ENCODE measurements around the gene BCAS1.

BCAS1 gene

GRCh38 chr20:54051068-54051467 is 19.3 kb downstream of the BCAS1 start:
- H3K4me3 ChIP-seq (ENCODE audit: low read depth, low read length) = no peak overlapping the region
- TF ChIP-seq CTCF (IDR thresholded peaks at IDR 0.05; ENCODE audit: low read depth, low read length, missing control alignments) = no peak
- DNase-seq (ENCODE audit: low read depth) = no peak

GRCh38 chr20:54048891-54049545 is 21.4 kb downstream of the BCAS1 start:
- DNase-seq (ENCODE audit: low read depth) = no peak
- no peak overlapping the region for H3K4me3 ChIP-seq (ENCODE audit: low read depth, low read length)
- TF ChIP-seq CTCF (IDR thresholded peaks at IDR 0.05; ENCODE audit: low read depth, low read length, missing control alignments) = no peak

- DNase-seq (ENCODE audit: low read depth) = no peak
- no peak for TF ChIP-seq CTCF (IDR thresholded peaks at IDR 0.05; ENCODE audit: low read depth, low read length, missing control alignments)
- H3K4me3 ChIP-seq (ENCODE audit: low read depth, low read length) = no peak overlapping the region
These were observed 21.9 kb downstream of the BCAS1 start for GRCh38 chr20:54048481-54048880.

GRCh38 chr20:54047720-54048119 is 22.7 kb downstream of the BCAS1 start:
- H3K4me3 ChIP-seq (ENCODE audit: low read depth, low read length) = no peak overlapping the region
- no peak for TF ChIP-seq CTCF (IDR thresholded peaks at IDR 0.05; ENCODE audit: low read depth, low read length, missing control alignments)
- DNase-seq (ENCODE audit: low read depth) = no peak

GRCh38 chr20:54047048-54047447 is 23.3 kb downstream of the BCAS1 start:
- no peak for DNase-seq (ENCODE audit: low read depth)
- no peak for TF ChIP-seq CTCF (IDR thresholded peaks at IDR 0.05; ENCODE audit: low read depth, low read length, missing control alignments)
- H3K4me3 ChIP-seq (ENCODE audit: low read depth, low read length) = no peak overlapping the region

- no peak for TF ChIP-seq CTCF (IDR thresholded peaks at IDR 0.05; ENCODE audit: low read depth, low read length, missing control alignments)
- no peak for DNase-seq (ENCODE audit: low read depth)
- no peak overlapping the region for H3K4me3 ChIP-seq (ENCODE audit: low read depth, low read length)
These were observed 26.2 kb downstream of the BCAS1 start for GRCh38 chr20:54044156-54044555.
